CD4-positive, alpha-beta T cell (primary cell): ENCODE measurements around the gene SLC25A13. TPM values are rescaled to one million over a fixed set of nuclear protein-coding genes. Genes with fewer than 3 reads are reported as not detected.

Experiments
- ATAC-seq: fragments of 200-7000 bp; cut with Tn5 transposase; one replicate; pipeline ENCODE4 v1.10.0; 2022; ENCODE audit warnings: mild to moderate bottlenecking; ENCODE audit not compliant: poor library complexity
- CTCF ChIA-PET: fragments of 350-600 bp; sonication (Branson Sonifier 250); formaldehyde crosslinking; loops from one replicate; lab custom pipeline; 2021; ENCODE audit warnings: antibody characterized with exemption, inconsistent platforms; lab: Charles Lee
- POLR2A ChIA-PET: fragments of 350-600 bp; sonication (Branson Sonifier 250); formaldehyde crosslinking; loops from one replicate; lab custom pipeline; 2021; ENCODE audit warnings: antibody characterized with exemption, inconsistent platforms; lab: Charles Lee
- DNase-seq, 14 experiments: peaks; one replicate each; pipeline ENCODE4 v3.0.0-alpha.2; 2013 to 2020; ENCODE audit warnings: mixed read lengths in 2 of 14
- H3K27ac ChIP-seq, 2 donors: one replicate each; pipeline versions ENCODE4 v1.5.1 to v1.7.0; 2013; ENCODE audit warnings: low read length in 2 of 2, low read depth in 1 of 2, mild to moderate bottlenecking in 1 of 2
- H3K27me3 ChIP-seq, 2 experiments: 1 replicate in 1 of 2; 2 replicates in 1 of 2; pipeline versions ENCODE4 v1.6.1 to v1.7.0; 2013; ENCODE audit warnings: low read length in 2 of 2, control low read depth in 1 of 2, mild to moderate bottlenecking in 1 of 2, moderate library complexity in 1 of 2; ENCODE audit not compliant: insufficient read depth in 2 of 2, control insufficient read depth in 1 of 2
- H3K36me3 ChIP-seq: one replicate; pipeline ENCODE4 v1.6.1; 2013; ENCODE audit warnings: low read length, control low read depth; ENCODE audit not compliant: insufficient read depth
- H3K4me1 ChIP-seq: one replicate; pipeline ENCODE4 v1.6.1; 2013; ENCODE audit warnings: low read length, control low read depth; ENCODE audit not compliant: insufficient read depth
- H3K4me3 ChIP-seq: one replicate; pipeline ENCODE4 v1.5.1; 2013; ENCODE audit warnings: mild to moderate bottlenecking, low read length, moderate library complexity
- H3K9me3 ChIP-seq, 2 experiments: 1 replicate in 1 of 2; 2 replicates in 1 of 2; pipeline versions ENCODE4 v1.6.1 to v1.7.0; 2013; ENCODE audit warnings: low read length in 2 of 2, mild to moderate bottlenecking in 2 of 2, control low read depth in 1 of 2, moderate library complexity in 1 of 2; ENCODE audit not compliant: control insufficient read depth in 1 of 2, insufficient read depth in 1 of 2
- H3K27ac Mint-ChIP-seq: one replicate; pipeline ENCODE4 v1.8.0; 2020; ENCODE audit warnings: mixed read lengths
- H3K27me3 Mint-ChIP-seq: one replicate; pipeline ENCODE4 v1.8.0; 2021; ENCODE audit warnings: mixed read lengths
- H3K36me3 Mint-ChIP-seq: one replicate; pipeline ENCODE4 v1.8.0; 2021; ENCODE audit warnings: low read depth, mixed read lengths
- H3K4me1 Mint-ChIP-seq: one replicate; pipeline ENCODE4 v1.8.0; 2021; ENCODE audit warnings: low read depth, mixed read lengths
- H3K4me3 Mint-ChIP-seq: one replicate; pipeline ENCODE4 v1.8.0; 2020; ENCODE audit warnings: mild to moderate bottlenecking, mixed read lengths
- H3K9me3 Mint-ChIP-seq: one replicate; pipeline ENCODE4 v1.8.0; 2020; ENCODE audit warnings: mixed read lengths
- intact Hi-C, 2 experiments: fragments of 100-400 bp; cut with DNase I in 1 of 2; cut with micrococcal nuclease in 1 of 2; formaldehyde crosslinking; loops; one replicate each; pipeline versions ENCODE4 v1.15.1 to v1.9.0; 2023 to 2025; cut with DNase I, micrococcal nuclease
- total RNA-seq, 174 experiments: library from RNA in 2 of 174; stranded (reverse) in 2 of 174; gene quantifications; one replicate each; pipeline ENCODE4 v1.2.3 and lab custom pipeline; 2021 to 2026
- TF ChIP-seq, protein P1 (sequence below): fragments of 200-600 bp; IDR thresholded peaks from one replicate; pipeline ENCODE4 v1.8.0; 2022; ENCODE audit warnings: antibody characterized with exemption, mild to moderate bottlenecking

Gene SLC25A13
- total RNA-seq, 2 experiments from 2014 or later = 12.7 to 13.5 TPM

DNA sequence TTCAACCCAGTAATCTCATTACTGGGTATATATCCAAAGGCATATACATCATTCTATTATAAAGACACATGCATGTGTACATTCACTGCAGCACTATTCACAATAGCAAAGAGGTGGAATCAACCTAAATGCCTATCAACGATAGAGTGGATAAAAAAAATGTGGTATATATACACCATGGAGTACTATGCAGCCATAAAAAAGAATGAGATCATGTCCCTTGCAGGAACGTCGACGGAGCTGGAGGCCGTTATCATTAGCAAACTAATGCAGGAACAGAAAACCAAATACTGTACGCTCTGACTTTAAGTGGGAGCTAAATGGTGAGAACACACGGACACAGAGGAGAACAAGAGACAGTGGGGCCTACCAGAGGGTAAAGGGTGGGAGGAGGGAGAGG is 105.5 kb downstream of the SLC25A13 start:
- Histone ChIP-seq H3K4me3 (no peak overlapping the region), H3K4me1 (no peaks in the 10 kb centered on the region), H3K9me3 (no peaks in the 10 kb centered on the region), H3K27me3 (no peaks in the 10 kb centered on the region), H3K36me3 (no peaks in the 10 kb centered on the region), H3K27ac (no peak overlapping the region)
- no peaks in the 10 kb centered on the region for H3K27me3 Mint-ChIP-seq
- no peak overlapping the region for H3K27ac Mint-ChIP-seq
- TF ChIP-seq, protein P1, sequence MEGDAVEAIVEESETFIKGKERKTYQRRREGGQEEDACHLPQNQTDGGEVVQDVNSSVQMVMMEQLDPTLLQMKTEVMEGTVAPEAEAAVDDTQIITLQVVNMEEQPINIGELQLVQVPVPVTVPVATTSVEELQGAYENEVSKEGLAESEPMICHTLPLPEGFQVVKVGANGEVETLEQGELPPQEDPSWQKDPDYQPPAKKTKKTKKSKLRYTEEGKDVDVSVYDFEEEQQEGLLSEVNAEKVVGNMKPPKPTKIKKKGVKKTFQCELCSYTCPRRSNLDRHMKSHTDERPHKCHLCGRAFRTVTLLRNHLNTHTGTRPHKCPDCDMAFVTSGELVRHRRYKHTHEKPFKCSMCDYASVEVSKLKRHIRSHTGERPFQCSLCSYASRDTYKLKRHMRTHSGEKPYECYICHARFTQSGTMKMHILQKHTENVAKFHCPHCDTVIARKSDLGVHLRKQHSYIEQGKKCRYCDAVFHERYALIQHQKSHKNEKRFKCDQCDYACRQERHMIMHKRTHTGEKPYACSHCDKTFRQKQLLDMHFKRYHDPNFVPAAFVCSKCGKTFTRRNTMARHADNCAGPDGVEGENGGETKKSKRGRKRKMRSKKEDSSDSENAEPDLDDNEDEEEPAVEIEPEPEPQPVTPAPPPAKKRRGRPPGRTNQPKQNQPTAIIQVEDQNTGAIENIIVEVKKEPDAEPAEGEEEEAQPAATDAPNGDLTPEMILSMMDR = no peak
- ChIA-PET POLR2A (no interaction called here), CTCF (no interaction called here)
- peaks cover 4% of the 10 kb centered on the region for H3K9me3 Mint-ChIP-seq
- peaks cover 6% of the 10 kb centered on the region for H3K36me3 Mint-ChIP-seq
- peaks cover 7% of the 10 kb centered on the region for H3K4me1 Mint-ChIP-seq
- intact Hi-C loops = no loop called here
- DNase-seq = no peak
- no peak overlapping the region for H3K4me3 Mint-ChIP-seq
- no peak for ATAC-seq

DNA sequence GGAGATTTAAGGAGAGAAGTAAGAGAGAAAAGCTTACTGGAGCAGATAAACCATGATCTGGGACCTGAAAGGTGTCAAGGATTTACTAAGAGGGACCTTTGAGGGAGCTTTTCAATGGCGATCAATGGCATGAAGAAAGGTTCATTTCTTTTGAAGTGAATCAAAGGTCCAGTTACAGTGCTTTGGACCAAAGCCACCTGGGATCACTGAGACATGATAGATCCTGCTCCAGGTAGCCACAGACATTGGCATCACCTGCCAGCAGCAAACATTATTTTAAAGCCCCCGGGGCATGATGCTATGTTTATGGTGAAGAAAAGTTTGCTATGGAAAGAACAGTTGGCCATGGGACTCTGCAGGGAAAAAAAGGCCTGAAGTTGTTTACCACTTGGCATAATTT is 109.4 kb downstream of the SLC25A13 start:
- Histone ChIP-seq H3K36me3 (no peaks in the 10 kb centered on the region), H3K27me3 (no peaks in the 10 kb centered on the region), H3K9me3 (no peaks in the 10 kb centered on the region), H3K4me3 (no peak overlapping the region), H3K27ac (no peak overlapping the region), H3K4me1 (no peaks in the 10 kb centered on the region)
- CTCF ChIA-PET = interaction anchor here (0.6 to 1.2 kb wide), 2 partner anchors 9 to 11 kb away, joined by 3 read pairs; no protein-coding TSS in a partner anchor
- Mint-ChIP-seq H3K4me3 (no peak overlapping the region), H3K36me3 (peaks cover 15% of the 10 kb centered on the region), H3K9me3 (peaks cover 4% of the 10 kb centered on the region), H3K27me3 (no peaks in the 10 kb centered on the region), H3K4me1 (no peaks in the 10 kb centered on the region), H3K27ac (no peak overlapping the region)
- TF ChIP-seq, protein P1 = no peak
- DNase-seq (no peak), ATAC-seq (no peak)
- intact Hi-C loops = no loop called here
- POLR2A ChIA-PET = no interaction called here

DNA sequence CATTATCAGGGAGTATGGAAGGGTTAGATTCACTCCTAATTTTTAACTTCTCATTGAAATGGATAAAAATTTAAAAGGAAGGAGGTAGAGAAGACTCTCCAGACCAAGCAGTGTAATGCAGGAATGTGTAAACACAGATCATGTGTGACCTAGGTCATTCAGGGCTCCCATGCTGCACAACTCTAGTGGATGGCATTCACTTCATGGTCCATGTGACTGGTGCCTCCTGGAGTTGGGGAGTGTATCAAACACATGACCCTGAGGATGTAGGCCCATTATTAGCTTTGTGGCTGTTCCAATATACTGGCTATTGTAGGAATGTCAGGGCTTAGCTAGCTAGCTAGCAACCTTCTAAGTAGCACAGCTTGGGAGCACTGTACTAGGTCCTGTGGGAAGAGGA is 109.9 kb downstream of the SLC25A13 start:
- no peaks in the 10 kb centered on the region for H3K27me3 Mint-ChIP-seq
- no peaks in the 10 kb centered on the region for H3K27me3 ChIP-seq
- H3K4me3 ChIP-seq = no peak overlapping the region
- no peak overlapping the region for H3K27ac ChIP-seq
- ATAC-seq (no peak), DNase-seq (no peak)
- no peaks in the 10 kb centered on the region for H3K4me1 Mint-ChIP-seq
- no peaks in the 10 kb centered on the region for H3K9me3 ChIP-seq
- H3K4me1 ChIP-seq = no peaks in the 10 kb centered on the region
- TF ChIP-seq, protein P1 = no peak
- no peak overlapping the region for H3K4me3 Mint-ChIP-seq
- peaks cover 4% of the 10 kb centered on the region for H3K9me3 Mint-ChIP-seq
- intact Hi-C loops = no loop called here
- ChIA-PET CTCF (interaction anchor here (1.2 kb wide), 1 partner anchor 9 kb away, joined by 3 read pairs; no protein-coding TSS in a partner anchor), POLR2A (no interaction called here)
- no peak overlapping the region for H3K27ac Mint-ChIP-seq
- no peaks in the 10 kb centered on the region for H3K36me3 ChIP-seq
- H3K36me3 Mint-ChIP-seq = peaks cover 15% of the 10 kb centered on the region
